Omental fat pad (tissue), 4 donors: Measurements from ENCODE around the gene AGAP2. TPM values are rescaled to one million over a fixed set of nuclear protein-coding genes. Genes with fewer than 3 reads are reported as not detected.
"Not testable (repeated sequence)": the region's sequence is repeated elsewhere in the genome, so short reads cannot be mapped to it uniquely, and the experiment has no call there.

Experiments used
- ATAC-seq: fragments of 150-250 bp; one replicate; pipeline ENCODE4 v1.9.1; 2016; ENCODE audit warnings: mild to moderate bottlenecking, moderate library complexity; ENCODE audit not compliant: low FRiP score
- DNase-seq: peaks from one replicate; pipeline ENCODE4 v3.0.0-alpha.2; 2019; ENCODE audit warnings: low spot score
- total RNA-seq, 4 donors: library from RNA; depleted of rRNA; stranded (reverse); fragments of >200 nt; gene quantifications; one replicate each; pipeline ENCODE4 v1.1.0, GENCODE V29; 2016
- TF ChIP-seq, protein P1 (sequence below), 3 donors: fragments of 450-650 bp; IDR thresholded peaks; one replicate each; pipeline ENCODE4 v1.5.1; 2016 to 2017; ENCODE audit warnings: antibody characterized with exemption in 3 of 3, mild to moderate bottlenecking in 3 of 3, moderate library complexity in 2 of 3

Gene AGAP2
- total RNA-seq, 4 donors from 2014 or later = 1.2 to 7.1 (median 1.9) TPM

DNA sequence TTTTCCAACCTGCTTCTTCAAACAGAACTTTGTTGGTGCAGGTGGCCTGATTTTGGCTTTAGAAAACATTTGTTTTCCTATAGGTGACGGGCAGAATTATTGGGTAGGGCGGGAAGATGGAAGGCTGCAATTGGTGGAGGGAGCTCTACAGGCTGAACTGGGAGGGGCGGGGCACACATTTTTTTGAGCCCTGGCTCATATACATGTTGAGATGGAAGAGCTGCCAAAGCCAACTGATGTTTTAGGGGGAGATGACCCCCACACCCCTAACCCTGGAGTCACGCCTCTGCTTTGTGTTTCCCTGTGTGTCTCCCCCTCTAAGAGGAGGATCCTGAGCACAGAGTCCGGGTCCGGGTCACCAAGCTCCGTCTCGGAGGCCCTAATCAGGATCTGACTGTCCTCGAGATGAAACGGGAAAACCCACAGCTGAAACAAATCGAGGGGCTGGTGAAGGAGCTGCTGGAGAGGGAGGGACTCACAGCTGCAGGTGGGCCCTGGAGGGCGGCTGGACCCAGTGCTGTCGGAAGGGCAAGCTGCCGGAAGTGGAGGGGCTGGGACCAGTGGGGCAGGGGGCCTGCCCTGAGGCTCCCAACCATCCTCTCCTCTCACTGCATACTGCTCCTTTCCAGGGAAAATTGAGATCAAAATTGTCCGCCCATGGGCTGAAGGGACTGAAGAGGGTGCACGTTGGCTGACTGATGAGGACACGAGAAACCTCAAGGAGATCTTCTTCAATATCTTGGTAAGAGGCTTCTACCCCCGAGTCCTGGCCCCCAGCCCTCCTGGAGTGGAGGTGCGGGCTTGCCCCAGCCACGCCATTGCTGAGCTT, 18.6 kb downstream of the AGAP2 start:
- ATAC-seq (no peak), DNase-seq (no peak)
- TF ChIP-seq, protein P1, sequence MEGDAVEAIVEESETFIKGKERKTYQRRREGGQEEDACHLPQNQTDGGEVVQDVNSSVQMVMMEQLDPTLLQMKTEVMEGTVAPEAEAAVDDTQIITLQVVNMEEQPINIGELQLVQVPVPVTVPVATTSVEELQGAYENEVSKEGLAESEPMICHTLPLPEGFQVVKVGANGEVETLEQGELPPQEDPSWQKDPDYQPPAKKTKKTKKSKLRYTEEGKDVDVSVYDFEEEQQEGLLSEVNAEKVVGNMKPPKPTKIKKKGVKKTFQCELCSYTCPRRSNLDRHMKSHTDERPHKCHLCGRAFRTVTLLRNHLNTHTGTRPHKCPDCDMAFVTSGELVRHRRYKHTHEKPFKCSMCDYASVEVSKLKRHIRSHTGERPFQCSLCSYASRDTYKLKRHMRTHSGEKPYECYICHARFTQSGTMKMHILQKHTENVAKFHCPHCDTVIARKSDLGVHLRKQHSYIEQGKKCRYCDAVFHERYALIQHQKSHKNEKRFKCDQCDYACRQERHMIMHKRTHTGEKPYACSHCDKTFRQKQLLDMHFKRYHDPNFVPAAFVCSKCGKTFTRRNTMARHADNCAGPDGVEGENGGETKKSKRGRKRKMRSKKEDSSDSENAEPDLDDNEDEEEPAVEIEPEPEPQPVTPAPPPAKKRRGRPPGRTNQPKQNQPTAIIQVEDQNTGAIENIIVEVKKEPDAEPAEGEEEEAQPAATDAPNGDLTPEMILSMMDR (IDR thresholded peaks at IDR 0.05) = no peak

GRCh38 chr12:57718641-57719528, 19.7 kb downstream of the AGAP2 start:
- DNase-seq (no peak), ATAC-seq (no peak)
- TF ChIP-seq, protein P1 (IDR thresholded peaks at IDR 0.05) = no peak

- no peak for ATAC-seq
- TF ChIP-seq, protein P1 (IDR thresholded peaks at IDR 0.05) = no peak
These were observed 20.5 kb downstream of the AGAP2 start for GRCh38 chr12:57717846-57718640.

DNA sequence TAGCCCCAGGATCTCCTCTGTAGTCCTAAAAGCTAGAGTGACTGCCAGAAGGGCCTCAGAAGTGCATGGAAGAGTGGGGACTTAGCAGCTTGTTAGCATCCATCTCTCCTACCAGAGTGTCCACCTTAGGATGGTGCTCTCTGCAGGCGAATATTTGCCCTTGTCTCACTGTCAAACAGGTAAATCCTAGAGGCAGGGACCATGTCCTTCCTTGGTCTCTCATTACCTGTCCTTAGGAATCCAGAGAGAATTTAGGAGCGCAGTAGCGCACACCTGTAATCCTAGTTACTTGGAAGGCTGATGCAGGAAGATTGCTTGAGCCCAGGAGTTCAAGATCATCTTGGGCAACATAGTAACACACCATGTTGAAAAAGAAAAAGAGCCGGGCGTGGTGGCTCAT, 21.4 kb downstream of the AGAP2 start:
- ATAC-seq = no peak
- TF ChIP-seq, protein P1 (IDR thresholded peaks at IDR 0.05) = no peak
- DNase-seq = no peak

More at GRCh38 chr12:57717846-57718640, 20.5 kb downstream of the AGAP2 start:
- no peak for DNase-seq

DNA sequence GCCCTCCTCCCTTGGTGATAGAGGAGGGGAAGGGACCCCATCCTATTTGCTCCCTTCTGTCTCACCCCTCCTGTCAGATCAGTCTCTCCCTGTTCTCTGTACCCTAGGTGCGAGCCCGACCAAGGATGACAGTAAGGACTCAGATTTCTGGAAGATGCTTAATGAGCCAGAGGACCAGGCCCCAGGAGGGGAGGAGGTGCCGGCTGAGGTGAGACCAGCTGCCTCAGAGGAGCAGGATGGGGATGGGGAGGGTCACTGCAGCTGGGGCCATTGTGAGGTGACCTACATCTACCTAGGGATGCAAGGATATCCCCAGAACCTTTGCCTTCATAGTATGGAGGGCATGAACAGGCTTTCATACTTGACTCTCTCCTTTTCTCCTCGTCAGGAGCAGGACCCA, 22.2 kb downstream of the AGAP2 start:
- TF ChIP-seq, protein P1 (IDR thresholded peaks at IDR 0.05) = no peak
- DNase-seq (no peak), ATAC-seq (no peak)

DNA sequence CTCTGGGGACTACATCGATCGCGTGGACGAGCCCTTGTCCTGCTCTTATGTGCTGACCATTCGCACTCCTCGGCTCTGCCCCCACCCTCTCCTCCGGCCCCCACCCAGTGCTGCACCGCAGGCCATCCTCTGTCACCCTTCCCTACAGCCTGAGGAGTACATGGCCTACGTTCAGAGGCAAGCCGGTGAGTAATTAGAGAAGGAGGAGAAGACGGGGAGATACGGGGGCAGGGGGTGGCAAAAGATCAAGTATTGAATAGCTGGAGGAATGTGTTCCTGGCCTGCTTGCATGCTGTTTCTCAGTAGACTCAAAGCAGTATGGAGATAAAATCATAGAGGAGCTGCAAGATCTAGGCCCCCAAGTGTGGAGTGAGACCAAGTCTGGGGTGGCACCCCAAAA, 22.8 kb downstream of the AGAP2 start:
- ATAC-seq (no peak), DNase-seq (no peak)
- TF ChIP-seq, protein P1 (IDR thresholded peaks at IDR 0.05) = no peak

DNA sequence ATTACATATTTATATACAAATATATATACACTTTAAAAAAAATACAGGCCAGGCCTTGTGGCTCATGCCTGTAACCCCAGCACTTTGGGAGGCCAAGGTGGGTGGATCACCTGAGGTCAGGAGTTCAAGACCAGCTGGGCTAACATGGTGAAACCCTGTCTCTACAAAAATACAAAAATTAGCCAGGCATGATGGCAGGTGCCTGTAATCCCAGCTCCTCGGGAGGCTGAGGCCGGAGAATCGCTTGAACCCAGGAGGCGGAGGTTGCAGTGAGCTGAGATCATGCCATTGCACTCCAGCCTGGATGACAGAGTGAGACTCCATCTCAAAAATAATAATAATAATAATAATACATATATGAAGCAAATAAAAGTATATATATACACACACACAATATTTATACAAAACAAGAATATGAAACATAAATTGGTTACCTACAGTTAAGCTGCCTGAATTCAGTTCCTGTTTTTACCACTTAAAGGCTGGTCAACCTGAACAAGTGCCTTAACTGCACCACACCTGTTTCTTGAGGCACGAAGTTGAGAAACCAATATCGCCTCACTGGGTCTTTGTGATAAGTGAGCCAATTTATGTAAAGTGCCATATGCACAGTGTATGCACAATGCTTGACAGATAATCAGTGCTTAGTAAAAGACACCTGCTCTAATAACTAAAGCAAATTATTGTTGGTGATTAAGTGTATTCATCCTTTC, 23.4 kb downstream of the AGAP2 start:
- ATAC-seq, DNase-seq: not testable (repeated sequence)
